ENCODE data around the gene KIF25.
"Not testable (repeated sequence)": the region's sequence is repeated elsewhere in the genome, so short reads cannot be mapped to it uniquely, and the experiment has no call there.

KIF25 gene

DNA sequence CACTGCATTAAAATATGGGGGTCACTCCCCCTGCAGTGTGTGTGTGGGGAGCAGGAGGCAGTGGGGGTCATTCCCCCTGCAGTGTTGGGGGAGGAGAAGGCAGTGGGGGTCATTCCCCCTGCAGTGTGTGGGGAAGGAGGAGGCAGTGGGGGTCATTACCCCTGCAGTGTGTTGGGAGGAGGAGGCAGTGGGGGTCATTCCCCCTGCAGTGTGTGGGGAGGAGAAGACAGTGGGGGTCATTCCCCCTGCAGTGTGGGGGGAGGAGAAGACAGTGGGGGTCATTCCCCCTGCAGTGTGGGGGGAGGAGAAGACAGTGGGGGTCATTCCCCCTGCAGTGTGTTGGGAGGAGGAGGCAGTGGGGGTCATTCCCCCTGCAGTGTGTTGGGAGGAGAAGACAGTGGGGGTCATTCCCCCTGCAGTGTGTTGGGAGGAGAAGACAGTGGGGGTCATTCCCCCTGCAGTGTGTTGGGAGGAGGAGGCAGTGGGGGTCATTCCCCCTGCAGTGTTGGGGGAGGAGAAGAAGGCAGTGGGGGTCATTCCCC lies 21.3 kb upstream of the KIF25 start:
- DNase-seq, result not testable (repeated sequence)

- DNase-seq, result no peak
These were observed 20.8 kb upstream of the KIF25 start for GRCh38 chr6:167976708-167977107.

GRCh38 chr6:167977717-167978467 lies 19.6 kb upstream of the KIF25 start:
- DNase-seq, result no peak

- no peak for DNase-seq
These were observed 18.9 kb upstream of the KIF25 start for GRCh38 chr6:167978607-167979006.

DNA sequence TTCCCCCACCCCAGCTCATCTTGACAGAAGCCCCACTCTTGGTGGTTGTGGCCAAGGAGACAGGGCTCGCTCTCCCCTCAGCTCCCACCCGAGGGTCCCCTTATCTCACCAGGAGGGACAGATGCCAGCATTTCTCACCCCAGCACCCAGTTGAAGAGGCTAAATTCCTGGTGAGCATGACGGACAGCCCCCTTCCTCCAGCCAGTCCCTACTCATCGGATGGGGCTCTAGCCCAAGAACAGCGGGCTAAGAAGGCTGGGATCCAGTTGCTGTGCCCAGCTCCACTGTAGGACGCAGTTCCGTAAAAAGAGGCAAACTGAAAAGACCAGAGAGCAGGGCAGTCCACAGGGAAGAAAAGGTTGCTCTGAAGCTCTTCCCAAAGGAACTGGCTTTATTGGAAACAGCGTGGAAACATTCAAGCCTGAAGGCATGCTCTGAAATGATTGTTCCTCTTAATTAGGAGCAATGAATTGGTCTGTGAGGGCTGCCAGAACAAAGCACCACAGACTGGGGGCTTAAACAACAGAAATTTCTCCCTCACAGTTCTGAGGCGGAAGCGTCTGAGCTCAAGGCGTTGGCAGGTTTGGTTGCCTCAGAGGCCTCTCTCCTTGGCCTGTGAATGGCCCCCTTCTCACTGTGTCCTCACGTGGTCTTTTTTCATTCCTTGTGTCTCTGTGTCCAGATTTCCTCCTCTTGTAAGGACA lies 17.9 kb upstream of the KIF25 start:
- no peak for DNase-seq

DNA sequence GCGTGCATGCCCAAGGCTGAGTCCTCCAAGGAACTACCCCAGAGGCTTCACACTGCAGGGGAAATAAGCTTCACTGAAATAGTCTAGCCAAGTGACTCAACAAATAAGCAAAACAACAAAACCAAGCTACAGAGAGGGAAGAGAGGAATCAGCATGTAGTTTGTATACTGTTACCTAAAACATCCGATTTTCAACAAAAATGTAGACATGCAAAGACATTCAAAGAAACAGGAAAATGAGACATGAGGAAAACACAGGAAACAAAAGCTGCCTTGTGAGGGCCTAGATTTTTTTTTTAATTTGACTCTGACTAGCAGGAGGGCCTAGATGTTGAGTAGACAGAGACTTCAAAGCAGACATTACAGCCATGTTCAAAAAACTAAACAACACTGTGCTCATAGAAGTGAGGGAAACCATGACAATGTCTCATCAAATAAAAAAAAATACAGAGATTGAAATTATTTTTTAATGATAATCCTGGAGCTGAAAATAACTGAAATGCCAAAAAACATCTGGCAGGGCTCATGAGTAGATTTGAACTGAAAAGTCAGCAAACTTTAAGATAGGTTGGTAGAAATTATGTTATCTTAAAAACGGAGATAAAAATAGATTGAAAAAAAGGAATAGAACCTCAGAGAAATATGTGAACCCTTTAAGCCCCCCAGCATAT lies 16.4 kb upstream of the KIF25 start:
- DNase-seq, result no peak

- DNase-seq, result no peak
These were observed 15.5 kb upstream of the KIF25 start for GRCh38 chr6:167981916-167982462.

GRCh38 chr6:167984144-167984719 lies 13.2 kb upstream of the KIF25 start:
- DNase-seq, result no peak

DNA sequence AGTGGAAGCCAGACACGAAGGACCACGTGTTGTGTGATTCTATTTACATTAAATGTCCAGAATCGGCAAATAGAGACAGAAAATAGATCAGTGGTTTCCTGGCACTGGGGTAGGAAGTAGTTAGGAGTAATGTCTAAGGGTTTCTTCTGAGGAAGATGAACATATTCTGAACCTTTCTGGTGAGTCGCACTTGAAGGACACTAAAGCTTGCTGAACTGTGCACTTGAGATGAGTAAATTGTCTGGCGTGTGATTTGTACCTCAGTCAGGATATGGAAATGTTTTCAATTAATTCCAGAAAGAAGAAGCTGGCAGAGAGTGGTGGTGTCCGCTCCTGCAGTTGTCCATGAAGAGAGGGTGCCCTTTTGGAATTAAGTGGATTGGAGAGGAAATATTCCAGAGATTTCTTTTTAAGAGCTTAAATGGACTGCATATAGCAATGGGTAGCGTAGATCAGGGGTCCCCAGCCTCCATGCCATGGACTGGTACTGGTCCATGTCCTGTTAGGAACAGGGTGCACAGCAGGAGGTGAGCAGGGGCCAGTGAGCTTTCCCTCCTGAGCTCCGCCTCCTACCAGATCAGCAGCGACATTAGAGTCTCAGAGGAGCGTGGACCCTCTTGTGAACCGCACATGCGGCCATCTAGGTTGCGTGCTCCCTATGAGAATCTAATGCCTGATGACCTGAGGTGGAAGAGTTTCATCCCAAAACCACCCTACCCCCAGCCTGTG lies 12.4 kb upstream of the KIF25 start:
- DNase-seq, result no peak

- DNase-seq, result no peak
These were observed 11.4 kb upstream of the KIF25 start for GRCh38 chr6:167985911-167986595.

DNA sequence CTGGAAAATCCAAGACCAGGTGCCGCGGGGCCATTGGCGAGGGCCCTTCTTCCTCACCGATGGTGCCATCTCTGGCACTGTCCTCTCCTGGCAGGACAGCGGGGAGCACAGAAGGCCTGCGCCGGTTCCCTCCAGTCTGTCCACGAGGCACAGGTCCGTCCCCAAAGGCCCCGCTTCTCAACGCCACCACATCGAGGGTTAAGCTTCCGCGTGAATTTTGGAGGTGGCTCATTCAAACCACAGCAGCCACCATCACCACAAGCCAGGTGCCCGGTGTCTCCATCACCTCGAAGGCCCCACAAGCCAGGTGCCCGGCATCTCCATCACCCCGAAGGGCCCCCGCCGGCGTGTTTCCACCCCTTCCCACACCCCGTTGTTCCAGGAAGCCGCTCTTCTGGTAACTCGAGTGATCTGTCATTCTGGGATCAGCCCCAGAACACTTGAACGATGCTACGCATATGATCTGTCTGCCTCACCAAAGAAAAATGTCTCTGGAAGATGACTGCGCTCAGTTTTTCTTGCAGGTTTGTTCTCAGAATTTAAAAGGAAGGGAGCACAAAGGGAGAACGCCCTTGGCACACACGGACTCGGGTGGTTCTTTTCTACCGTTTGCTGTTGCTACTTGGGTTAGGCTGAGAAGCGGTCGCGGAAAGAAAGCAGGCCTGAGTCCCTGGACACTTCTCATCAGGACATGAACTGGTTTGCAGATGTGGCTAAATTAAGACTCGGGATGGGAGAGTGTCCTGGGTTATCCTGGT lies 9.9 kb upstream of the KIF25 start:
- no peak for DNase-seq

- no peak for DNase-seq
These were observed 9.3 kb upstream of the KIF25 start for GRCh38 chr6:167988154-167988495.

GRCh38 chr6:167988945-167989841 lies 8.3 kb upstream of the KIF25 start:
- DNase-seq, result no peak

GRCh38 chr6:167990016-167990945 lies 7.2 kb upstream of the KIF25 start:
- no peak for DNase-seq

GRCh38 chr6:167993169-167993568 lies 4.3 kb upstream of the KIF25 start:
- no peak for DNase-seq

GRCh38 chr6:167993831-167994230 lies 3.6 kb upstream of the KIF25 start:
- no peak for DNase-seq

- DNase-seq, result no peak
These were observed 2.2 kb upstream of the KIF25 start for GRCh38 chr6:167995302-167995701.

DNA sequence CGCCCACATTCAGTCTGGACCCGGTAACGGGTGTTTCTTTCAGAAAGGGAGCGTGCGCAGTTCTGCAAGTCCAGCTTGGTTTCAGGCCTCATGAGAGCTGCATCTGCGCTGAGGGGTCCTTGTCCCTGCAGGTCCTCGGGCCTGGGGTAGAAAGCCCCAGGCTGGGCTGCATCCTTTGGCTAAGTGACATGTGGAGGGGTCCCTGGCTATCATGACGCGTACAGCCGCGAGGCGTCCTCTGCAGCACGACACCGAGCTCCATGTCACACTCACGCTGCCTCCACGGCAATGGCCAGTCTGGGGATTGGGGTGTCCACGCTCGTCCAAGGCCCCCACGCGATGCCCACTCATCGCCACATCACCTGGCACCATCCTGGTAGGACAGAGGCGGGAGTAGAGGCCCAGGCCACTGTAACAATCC lies 1.7 kb upstream of the KIF25 start:
- no peak for DNase-seq

All from activated CD4-positive, alpha-beta T cell treated with anti-CD3 and anti-CD28 coated beads for 48 hours (primary cell).